Measurements from ENCODE around the gene IGSF10. TPM values are rescaled to one million over a fixed set of nuclear protein-coding genes. Genes with fewer than 3 reads are reported as not detected.

Gene IGSF10
- total RNA-seq, 3 donors from 2014 or later (not counting 1 experiment from before 2014, with no cell fraction given), result 0.02 TPM; not detected in 2

- peaks cover 2 to 32% of the 10 kb centered on the region in 2 donors for H3K27me3 Mint-ChIP-seq (ENCODE audit: low read depth in 2 of 2)
- ATAC-seq (no peak), DNase-seq (no peak)
- no peak overlapping the region for H3K27ac ChIP-seq (ENCODE audit: low read length)
- no peaks in the 10 kb centered on the region for H3K27me3 ChIP-seq (ENCODE audit: control insufficient read depth, insufficient read depth, low read length)
- H3K4me3 Mint-ChIP-seq, result no peak overlapping the region
- no peak overlapping the region for H3K4me3 ChIP-seq (ENCODE audit: low read length)
- intact Hi-C loops (cut with micrococcal nuclease), result no loop called here
- no peak overlapping the region for H3K27ac Mint-ChIP-seq
- H3K4me1 ChIP-seq (ENCODE audit: control insufficient read depth, insufficient read depth, low read length), result no peaks in the 10 kb centered on the region
- WGBS (ENCODE audit: insufficient coverage), result 94% methylated on average over 1 of the region's 1 CpG
- H3K36me3 ChIP-seq (ENCODE audit: control insufficient read depth, insufficient read depth, low read length), result no peaks in the 10 kb centered on the region
- no peaks in the 10 kb centered on the region for H3K4me1 Mint-ChIP-seq
- no peak for TF ChIP-seq CTCF (IDR thresholded peaks at IDR 0.05)
- peaks cover 17% of the 10 kb centered on the region for H3K36me3 Mint-ChIP-seq
- H3K9me3 Mint-ChIP-seq, result peaks cover 10% of the 10 kb centered on the region in 2 donors
- peaks cover 6% of the 10 kb centered on the region for H3K9me3 ChIP-seq (ENCODE audit: control insufficient read depth, insufficient read depth, low read length)
Observed at GRCh38 chr3:151483488-151483887, 22.6 kb upstream of the IGSF10 start.

- DNase-seq (no peak), ATAC-seq (no peak)
- WGBS (ENCODE audit: insufficient coverage), result 95% methylated on average over 2 of the region's 2 CpGs
- Mint-ChIP-seq H3K27ac (no peak overlapping the region), H3K9me3 (peaks cover 10% of the 10 kb centered on the region in 2 donors), H3K27me3 (ENCODE audit: low read depth in 2 of 2) (peaks cover 3 to 32% of the 10 kb centered on the region in 2 donors), H3K4me3 (no peak overlapping the region), H3K36me3 (peaks cover 17% of the 10 kb centered on the region), H3K4me1 (no peaks in the 10 kb centered on the region)
- H3K27ac ChIP-seq (ENCODE audit: low read length), result no peak overlapping the region
- H3K4me1 ChIP-seq (ENCODE audit: control insufficient read depth, insufficient read depth, low read length), result no peaks in the 10 kb centered on the region
- intact Hi-C loops (cut with micrococcal nuclease), result no loop called here
- H3K9me3 ChIP-seq (ENCODE audit: control insufficient read depth, insufficient read depth, low read length), result peaks cover 6% of the 10 kb centered on the region
- no peaks in the 10 kb centered on the region for H3K27me3 ChIP-seq (ENCODE audit: control insufficient read depth, insufficient read depth, low read length)
- H3K36me3 ChIP-seq (ENCODE audit: control insufficient read depth, insufficient read depth, low read length), result no peaks in the 10 kb centered on the region
- TF ChIP-seq CTCF (IDR thresholded peaks at IDR 0.05), result no peak
- H3K4me3 ChIP-seq (ENCODE audit: low read length), result no peak overlapping the region
Observed at GRCh38 chr3:151480492-151480891, 19.6 kb upstream of the IGSF10 start.

GRCh38 chr3:151479452-151479851 lies 18.6 kb upstream of the IGSF10 start:
- H3K27ac Mint-ChIP-seq, result no peak overlapping the region
- H3K36me3 Mint-ChIP-seq, result peaks cover 17% of the 10 kb centered on the region
- H3K9me3 ChIP-seq (ENCODE audit: control insufficient read depth, insufficient read depth, low read length), result peaks cover 6% of the 10 kb centered on the region
- H3K4me1 ChIP-seq (ENCODE audit: control insufficient read depth, insufficient read depth, low read length), result no peaks in the 10 kb centered on the region
- ATAC-seq (no peak), DNase-seq (no peak)
- no peaks in the 10 kb centered on the region for H3K36me3 ChIP-seq (ENCODE audit: control insufficient read depth, insufficient read depth, low read length)
- TF ChIP-seq CTCF (IDR thresholded peaks at IDR 0.05), result no peak
- 81% methylated on average over 1 of the region's 1 CpG for WGBS (ENCODE audit: insufficient coverage)
- H3K9me3 Mint-ChIP-seq, result peaks cover 9 to 10% of the 10 kb centered on the region in 2 donors
- H3K27ac ChIP-seq (ENCODE audit: low read length), result no peak overlapping the region
- peaks cover 3 to 32% of the 10 kb centered on the region in 2 donors for H3K27me3 Mint-ChIP-seq (ENCODE audit: low read depth in 2 of 2)
- no peak overlapping the region for H3K4me3 Mint-ChIP-seq
- no peaks in the 10 kb centered on the region for H3K27me3 ChIP-seq (ENCODE audit: control insufficient read depth, insufficient read depth, low read length)
- intact Hi-C loops (cut with micrococcal nuclease), result no loop called here
- no peaks in the 10 kb centered on the region for H3K4me1 Mint-ChIP-seq
- H3K4me3 ChIP-seq (ENCODE audit: low read length), result no peak overlapping the region

- Histone ChIP-seq H3K36me3 (ENCODE audit: control insufficient read depth, insufficient read depth, low read length) (no peaks in the 10 kb centered on the region), H3K4me3 (ENCODE audit: low read length) (no peak overlapping the region), H3K27ac (ENCODE audit: low read length) (no peak overlapping the region), H3K9me3 (ENCODE audit: control insufficient read depth, insufficient read depth, low read length) (peaks cover 6% of the 10 kb centered on the region), H3K4me1 (ENCODE audit: control insufficient read depth, insufficient read depth, low read length) (no peaks in the 10 kb centered on the region), H3K27me3 (ENCODE audit: control insufficient read depth, insufficient read depth, low read length) (no peaks in the 10 kb centered on the region)
- DNase-seq (no peak), ATAC-seq (no peak)
- TF ChIP-seq CTCF (IDR thresholded peaks at IDR 0.05), result no peak
- Mint-ChIP-seq H3K27me3 (ENCODE audit: low read depth in 2 of 2) (peaks cover 3 to 32% of the 10 kb centered on the region in 2 donors), H3K4me3 (no peak overlapping the region), H3K36me3 (peaks cover 17% of the 10 kb centered on the region), H3K27ac (no peak overlapping the region), H3K4me1 (no peaks in the 10 kb centered on the region), H3K9me3 (peaks cover 9 to 10% of the 10 kb centered on the region in 2 donors)
- intact Hi-C loops (cut with micrococcal nuclease), result no loop called here
- no CpG with 5 or more reads among the region's 1 CpG for WGBS (ENCODE audit: insufficient coverage)
Observed at GRCh38 chr3:151478335-151478697, 17.5 kb upstream of the IGSF10 start.
